Adrenal gland (tissue), 12 donors: ENCODE results near the gene DNAH8. TPM values are rescaled to one million over a fixed set of nuclear protein-coding genes. Genes with fewer than 3 reads are reported as not detected.

Experiments
- DNase-seq, 7 donors: peaks; one replicate each; pipeline ENCODE4 v3.0.0-alpha.2; 2019 to 2020
- H3K27ac ChIP-seq, 5 donors: fragments of 200-600 bp; sonication (generic) in 4 of 5; 1 replicate in 3 of 5; 2 replicates in 2 of 5; pipeline versions ENCODE4 v1.5.1 to v1.8.0; 2016 to 2020; ENCODE audit warnings: mild to moderate bottlenecking in 1 of 5
- H3K27me3 ChIP-seq: fragments of 200-600 bp; 2 replicates; pipeline ENCODE4 v1.8.0; 2021
- H3K36me3 ChIP-seq, 2 donors: fragments of 200-600 bp; replicated peaks in 1 of 2; 1 replicate in 1 of 2; 2 replicates in 1 of 2; pipeline versions ENCODE4 v1.5.1 to v1.8.0; 2018 to 2022
- H3K4me1 ChIP-seq, 2 donors: fragments of 200-600 bp; replicated peaks in 1 of 2; 1 replicate in 1 of 2; 2 replicates in 1 of 2; pipeline versions ENCODE4 v1.5.1 to v1.8.0; 2018 to 2021
- H3K4me3 ChIP-seq, 4 donors: fragments of 200-600 bp; sonication (generic) in 3 of 4; one replicate each; pipeline ENCODE4 v1.5.1; 2016 to 2018
- H3K9me3 ChIP-seq, 3 donors: fragments of 200-600 bp; sonication (generic) in 1 of 3; replicated peaks in 1 of 3; 1 replicate in 2 of 3; 2 replicates in 1 of 3; pipeline versions ENCODE4 v1.5.1 to v1.8.0; 2016 to 2021
- POLR2A ChIP-seq, 2 donors: fragments of 450-650 bp; IDR thresholded peaks; one replicate each; pipeline ENCODE4 v1.6.1; 2017; ENCODE audit warnings: antibody characterized with exemption in 2 of 2, mild to moderate bottlenecking in 2 of 2, moderate library complexity in 1 of 2
- WGBS, 4 donors: extraction: QIAGEN DNeasy Blood & Tissue Kit in 2 of 4; methylation state at CpG; one replicate each; pipeline versions ENCODE4 v1.1.5 to v1.1.7; 2013 to 2017; 5-methylcytosine and 5-hydroxymethylcytosine counted together
- intact Hi-C, 2 donors: fragments of 100-400 bp; cut with DNase I; formaldehyde crosslinking; loops; one replicate each; pipeline versions ENCODE4 v1.14.1 to v1.15.0; 2022 to 2023
- polyA plus RNA-seq, 3 donors: library from polyadenylated mRNA; stranded (reverse); fragments of 200-250 nt in 2 of 3; fragments of 350-450 nt in 1 of 3; fragmentation: Illumina TruSeq in 1 of 3; extraction: RNeasy Lipid Tissue Mini Kit (QIAGEN cat#74804) in 1 of 3; gene quantifications; one replicate each; pipeline ENCODE4 v1.2.3, GENCODE V29; 2013 to 2014
- total RNA-seq, 9 donors: library from RNA; depleted of rRNA in 4 of 9; stranded (reverse); fragments of >200 nt in 4 of 9; fragments of 120-200 nt in 1 of 9; fragmentation: NEBNext Ultra II Directional in 1 of 9; extraction: Animal tissue kit (Norgen Biotek cat#: 25700) in 1 of 9; gene quantifications; one replicate each; pipeline versions ENCODE4 v1.1.0 to v1.2.4, GENCODE V29; 2013 to 2023
- TF ChIP-seq, protein P1 (sequence below), 6 experiments: fragments of 450-650 bp in 4 of 6; fragments of 200-600 bp in 2 of 6; sonication (generic) in 1 of 6; IDR thresholded peaks; 1 replicate in 5 of 6; 2 replicates in 1 of 6; pipeline versions ENCODE4 v1.5.1 to v1.8.0; 2016 to 2021; ENCODE audit warnings: antibody characterized with exemption in 6 of 6, mild to moderate bottlenecking in 2 of 6, moderate library complexity in 1 of 6
- donor health status: healthy with polysubstance abuse.
- donor health status: Bipolar disorder and iron deficiency.
- donor health status: DM: yes; HTN: yes; CAD: no.
- donor health status: DM: no; HTN: no; CAD: no.
- donor health status: DM: no; HTN: no; CAD: no.
- donor health status: DM: yes; HTN: yes; CAD: no.

The DNAH8 gene
- total and polyA plus RNA-seq, 12 donors, result under 0.01 to 0.02 TPM; not detected in 10

DNA sequence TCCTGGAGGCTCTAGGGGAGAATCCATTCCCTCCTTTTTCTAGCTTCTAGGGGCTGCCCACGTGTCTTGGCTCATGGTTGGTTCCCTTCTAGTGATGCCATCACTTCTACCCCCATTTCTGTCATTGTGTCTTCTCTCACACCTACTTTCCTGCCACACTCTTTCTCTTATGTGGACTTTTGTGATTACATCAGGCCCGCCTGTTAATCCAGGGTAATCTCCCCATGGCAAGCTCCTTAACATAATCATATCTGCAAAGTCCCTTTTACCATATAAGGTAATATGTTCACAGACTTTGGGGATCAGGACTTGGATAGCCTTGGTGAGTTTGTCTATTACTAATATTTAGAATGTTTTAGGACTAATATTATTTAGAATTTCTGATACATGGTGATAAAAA, 111.9 kb downstream of the DNAH8 start:
- no peak for DNase-seq
- 43 to 77% (median 60%) methylated on average over 2 of the region's 2 CpGs for WGBS, 4 donors
- Histone ChIP-seq H3K4me1 (no peaks in the 10 kb centered on the region), H3K4me3 (no peak overlapping the region), H3K9me3 (no peaks in the 10 kb centered on the region), H3K27ac (no peak overlapping the region), H3K27me3 (no peaks in the 10 kb centered on the region), H3K36me3 (no peaks in the 10 kb centered on the region)
- no peak for TF ChIP-seq POLR2A (IDR thresholded peaks at IDR 0.05)
- TF ChIP-seq, protein P1, sequence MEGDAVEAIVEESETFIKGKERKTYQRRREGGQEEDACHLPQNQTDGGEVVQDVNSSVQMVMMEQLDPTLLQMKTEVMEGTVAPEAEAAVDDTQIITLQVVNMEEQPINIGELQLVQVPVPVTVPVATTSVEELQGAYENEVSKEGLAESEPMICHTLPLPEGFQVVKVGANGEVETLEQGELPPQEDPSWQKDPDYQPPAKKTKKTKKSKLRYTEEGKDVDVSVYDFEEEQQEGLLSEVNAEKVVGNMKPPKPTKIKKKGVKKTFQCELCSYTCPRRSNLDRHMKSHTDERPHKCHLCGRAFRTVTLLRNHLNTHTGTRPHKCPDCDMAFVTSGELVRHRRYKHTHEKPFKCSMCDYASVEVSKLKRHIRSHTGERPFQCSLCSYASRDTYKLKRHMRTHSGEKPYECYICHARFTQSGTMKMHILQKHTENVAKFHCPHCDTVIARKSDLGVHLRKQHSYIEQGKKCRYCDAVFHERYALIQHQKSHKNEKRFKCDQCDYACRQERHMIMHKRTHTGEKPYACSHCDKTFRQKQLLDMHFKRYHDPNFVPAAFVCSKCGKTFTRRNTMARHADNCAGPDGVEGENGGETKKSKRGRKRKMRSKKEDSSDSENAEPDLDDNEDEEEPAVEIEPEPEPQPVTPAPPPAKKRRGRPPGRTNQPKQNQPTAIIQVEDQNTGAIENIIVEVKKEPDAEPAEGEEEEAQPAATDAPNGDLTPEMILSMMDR (IDR thresholded peaks at IDR 0.05), result no peak
- intact Hi-C loops, result no loop called here

DNA sequence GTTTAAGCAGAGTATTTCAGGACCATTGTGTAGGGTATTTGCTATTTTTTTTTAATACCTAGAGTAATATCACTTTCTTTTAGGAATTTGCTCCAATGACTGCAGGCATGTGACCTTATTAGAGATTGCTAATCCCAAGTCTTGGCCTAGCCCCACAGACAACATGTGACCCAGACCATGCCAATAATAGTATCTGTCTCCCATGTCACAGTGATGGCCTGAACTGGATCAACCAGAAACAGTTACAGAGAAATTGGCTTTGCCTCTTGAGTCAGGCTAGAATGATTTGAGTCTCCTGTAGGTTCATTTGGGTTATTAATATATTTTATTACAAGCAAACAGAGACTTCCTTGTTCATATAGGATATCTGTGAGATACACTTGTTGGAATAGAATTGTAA, 116.8 kb downstream of the DNAH8 start:
- Histone ChIP-seq H3K4me1 (no peaks in the 10 kb centered on the region), H3K4me3 (no peak overlapping the region), H3K36me3 (no peaks in the 10 kb centered on the region), H3K27ac (no peak overlapping the region), H3K27me3 (no peaks in the 10 kb centered on the region), H3K9me3 (no peaks in the 10 kb centered on the region)
- intact Hi-C loops, result no loop called here
- no peak for DNase-seq
- no peak for TF ChIP-seq POLR2A (IDR thresholded peaks at IDR 0.05)
- TF ChIP-seq, protein P1 (IDR thresholded peaks at IDR 0.05), result no peak

DNA sequence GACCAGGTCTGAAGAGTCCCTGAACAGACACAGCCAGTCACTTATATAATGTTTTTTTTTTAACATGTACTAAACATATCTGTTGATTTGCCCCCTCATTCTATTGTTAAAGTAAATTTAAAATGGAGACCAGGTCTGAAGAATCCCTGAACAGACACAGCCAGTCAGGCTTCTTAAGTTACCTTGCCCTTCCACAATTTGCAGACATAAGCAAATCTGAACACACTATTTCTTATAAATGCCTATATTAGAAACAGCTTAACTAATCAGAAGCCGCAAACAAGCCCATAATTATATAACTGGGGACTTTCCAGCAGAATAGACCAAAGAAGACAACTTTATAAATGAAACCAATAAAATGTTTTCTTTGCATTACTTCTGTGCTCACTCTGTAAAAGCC, 118.2 kb downstream of the DNAH8 start:
- Histone ChIP-seq H3K36me3 (no peaks in the 10 kb centered on the region), H3K4me1 (no peaks in the 10 kb centered on the region), H3K4me3 (no peak overlapping the region), H3K9me3 (no peaks in the 10 kb centered on the region), H3K27ac (no peak overlapping the region), H3K27me3 (no peaks in the 10 kb centered on the region)
- WGBS, 4 donors, result 81 to 98% (median 86%) methylated on average over 1 of the region's 1 CpG
- no peak for DNase-seq
- TF ChIP-seq POLR2A (IDR thresholded peaks at IDR 0.05), result no peak
- TF ChIP-seq, protein P1 (IDR thresholded peaks at IDR 0.05), result no peak
- intact Hi-C loops, result no loop called here

DNA sequence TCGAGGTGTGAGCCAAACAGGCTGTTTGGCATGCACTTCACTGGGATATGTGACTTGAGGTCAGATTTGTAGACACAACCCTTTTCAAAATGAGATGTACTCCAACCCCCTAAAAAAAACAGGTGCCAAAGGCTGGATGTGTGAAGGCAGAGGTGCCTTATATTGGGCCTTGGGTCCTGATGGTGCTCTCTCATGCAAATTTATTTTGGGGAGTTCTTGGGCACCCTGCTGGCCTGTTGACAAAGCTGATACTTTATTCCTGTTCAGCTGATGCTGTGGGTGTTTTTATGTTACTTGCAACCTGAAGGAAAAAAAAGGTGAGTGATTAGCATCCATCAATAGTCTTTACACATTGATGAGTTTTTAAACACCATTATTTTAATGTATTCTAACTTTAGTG, 121.5 kb downstream of the DNAH8 start:
- 68 to 93% (median 76%) methylated on average over 1 of the region's 1 CpG for WGBS, 4 donors
- intact Hi-C loops, result no loop called here
- no peaks in the 10 kb centered on the region for H3K9me3 ChIP-seq
- no peak overlapping the region for H3K4me3 ChIP-seq
- DNase-seq, result no peak
- no peaks in the 10 kb centered on the region for H3K36me3 ChIP-seq
- H3K27me3 ChIP-seq, result no peaks in the 10 kb centered on the region
- TF ChIP-seq POLR2A (IDR thresholded peaks at IDR 0.05), result no peak
- TF ChIP-seq, protein P1 (IDR thresholded peaks at IDR 0.05), result no peak
- no peaks in the 10 kb centered on the region for H3K4me1 ChIP-seq
- H3K27ac ChIP-seq, result no peak overlapping the region
